GM19455 (cell line): ENCODE results near the gene OR1L8.
"Not testable (repeated sequence)": the region's sequence is repeated elsewhere in the genome, so short reads cannot be mapped to it uniquely, and the experiment has no call there.

Source experiments
- ATAC-seq: cut with Tn5 transposase; IDR thresholded peaks from one replicate; pipeline ENCODE4 v1.9.1; 2021; ENCODE audit not compliant: unreplicated experiment

Gene OR1L8

DNA sequence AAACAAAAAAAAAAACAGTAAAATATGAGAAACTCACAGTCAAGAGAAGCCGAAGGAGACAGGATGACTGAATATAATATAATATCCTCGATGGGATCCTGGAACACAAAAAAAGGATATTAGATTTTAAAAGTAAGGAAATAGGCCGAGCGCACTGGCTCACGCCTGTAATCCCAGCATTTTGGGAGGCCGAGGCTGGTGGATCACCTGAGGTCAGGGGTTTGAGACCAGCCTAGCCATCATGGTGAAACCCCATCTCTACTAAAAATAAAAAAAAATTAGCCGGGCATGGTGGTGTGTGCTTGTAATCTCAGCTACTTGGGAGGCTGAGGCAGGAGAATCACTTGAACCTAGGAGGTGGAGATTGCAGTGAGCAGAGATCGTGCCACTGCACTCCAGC, at the start of gene OR1L8:
OR1L8 (minus strand) TSS at position 101 of the 400 bp plus-strand sequence. CDS start 14,907 bp downstream, outside the sequence.
- not testable (repeated sequence) for ATAC-seq

GRCh38 chr9:122619996-122620395, 36.8 kb upstream of the OR1L8 start:
- ATAC-seq: no peak

DNA sequence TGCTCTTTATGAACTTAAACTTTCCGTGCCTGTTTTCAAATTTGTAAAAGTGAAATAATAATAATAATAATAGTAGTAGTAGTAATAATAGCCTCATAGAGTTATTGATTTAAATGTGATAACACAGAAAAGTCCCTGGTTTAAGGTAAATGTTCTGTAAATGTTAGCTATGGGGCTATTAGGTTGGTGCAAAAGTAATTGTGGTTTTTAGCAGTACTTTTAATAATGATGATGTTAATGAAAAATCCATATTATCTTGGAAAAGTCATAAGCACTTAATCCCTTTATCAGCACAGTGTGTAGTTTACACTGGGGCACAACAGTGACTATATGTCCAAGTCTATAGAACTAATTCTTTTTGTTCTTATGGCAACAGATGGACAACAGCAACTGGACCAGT, 31.2 kb upstream of the OR1L8 start, which contains the start of gene OR1Q1:
OR1Q1 (plus strand) TSS at position 377 of the 400 bp plus-strand sequence; CDS start at position 377, 0 bp downstream.
- no peak for ATAC-seq

GRCh38 chr9:122609804-122610203, 26.6 kb upstream of the OR1L8 start:
- ATAC-seq: no peak

GRCh38 chr9:122606587-122606986, 23.4 kb upstream of the OR1L8 start:
- no peak for ATAC-seq

DNA sequence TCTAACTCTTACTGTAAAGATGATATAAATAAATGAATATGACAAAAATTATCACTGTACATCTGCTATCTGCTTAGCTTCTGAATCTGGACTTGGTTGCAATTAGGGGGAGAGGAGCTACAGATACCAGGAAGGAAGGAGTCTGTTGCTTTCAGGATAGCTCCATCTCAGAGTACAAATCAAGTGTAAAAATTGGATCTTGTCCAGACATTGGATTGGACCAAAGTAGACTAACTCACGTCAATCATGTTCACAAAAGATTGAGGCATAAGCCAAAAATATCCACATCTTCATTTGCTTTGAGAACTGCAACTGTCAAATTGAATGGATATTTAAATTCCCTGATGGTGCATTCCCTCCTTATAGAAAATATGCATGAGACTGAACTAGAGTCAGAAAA, 22.5 kb upstream of the OR1L8 start:
- no peak for ATAC-seq

DNA sequence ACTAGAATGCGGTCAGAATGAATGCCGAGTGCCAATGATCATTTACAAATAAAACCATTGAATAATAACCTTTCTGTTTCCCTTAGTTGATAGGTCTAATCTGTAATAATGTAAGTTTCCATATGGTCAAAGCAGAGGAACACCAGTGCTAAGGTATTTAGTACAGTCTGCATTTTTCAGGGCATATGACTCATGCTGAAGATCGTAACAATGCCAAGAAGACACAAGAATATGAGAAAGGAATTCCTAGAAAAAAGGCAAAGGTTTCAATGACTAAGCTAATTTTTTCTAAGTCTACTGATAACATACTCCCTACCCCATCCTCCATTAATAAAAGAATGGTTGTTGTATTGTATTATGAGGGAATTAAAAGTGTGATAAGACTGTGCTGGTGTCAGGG, 2.8 kb downstream of the OR1L8 start:
- ATAC-seq: no peak

- no peak for ATAC-seq
Observed at GRCh38 chr9:122579874-122580273, 3.3 kb downstream of the OR1L8 start.

DNA sequence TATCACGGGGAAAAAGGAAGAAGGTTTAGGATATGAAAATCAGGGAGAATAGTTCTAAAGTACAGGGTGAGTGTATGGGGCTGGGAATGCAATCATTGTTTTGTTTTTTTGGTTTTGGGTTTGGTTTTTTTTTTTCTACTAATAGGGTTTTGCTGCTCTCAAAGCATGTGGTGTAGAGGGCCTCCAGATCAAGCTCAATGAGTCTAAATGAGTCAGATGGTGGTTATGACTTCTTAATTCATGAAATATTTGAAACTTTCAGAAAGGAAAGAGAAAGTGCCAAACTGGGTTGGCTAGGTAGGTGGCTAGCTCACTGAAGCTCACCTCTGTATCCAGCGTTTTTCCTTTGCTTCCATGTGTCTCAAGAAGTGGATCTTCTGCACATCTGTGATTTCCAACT, 10.7 kb downstream of the OR1L8 start:
- ATAC-seq: no peak

DNA sequence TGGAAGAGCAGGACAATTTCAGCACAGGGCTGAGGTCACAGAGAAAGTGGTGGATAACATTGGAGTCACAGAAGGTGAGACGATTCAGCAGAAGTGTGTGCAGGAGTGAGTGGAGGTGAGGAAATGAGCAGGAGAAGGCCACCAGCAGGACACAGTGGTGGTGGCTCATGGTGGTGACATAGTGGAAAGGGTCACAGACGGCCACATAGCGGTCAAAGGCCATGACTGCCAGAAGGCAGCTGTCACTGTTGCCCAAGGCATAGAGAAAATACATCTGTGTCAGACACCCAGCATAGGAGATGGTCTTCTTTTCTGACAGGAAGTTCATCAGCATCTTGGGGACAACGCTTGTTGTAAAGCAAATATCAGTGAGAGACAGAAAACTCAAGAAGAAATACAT, 15.3 kb downstream of the OR1L8 start:
- no peak for ATAC-seq

DNA sequence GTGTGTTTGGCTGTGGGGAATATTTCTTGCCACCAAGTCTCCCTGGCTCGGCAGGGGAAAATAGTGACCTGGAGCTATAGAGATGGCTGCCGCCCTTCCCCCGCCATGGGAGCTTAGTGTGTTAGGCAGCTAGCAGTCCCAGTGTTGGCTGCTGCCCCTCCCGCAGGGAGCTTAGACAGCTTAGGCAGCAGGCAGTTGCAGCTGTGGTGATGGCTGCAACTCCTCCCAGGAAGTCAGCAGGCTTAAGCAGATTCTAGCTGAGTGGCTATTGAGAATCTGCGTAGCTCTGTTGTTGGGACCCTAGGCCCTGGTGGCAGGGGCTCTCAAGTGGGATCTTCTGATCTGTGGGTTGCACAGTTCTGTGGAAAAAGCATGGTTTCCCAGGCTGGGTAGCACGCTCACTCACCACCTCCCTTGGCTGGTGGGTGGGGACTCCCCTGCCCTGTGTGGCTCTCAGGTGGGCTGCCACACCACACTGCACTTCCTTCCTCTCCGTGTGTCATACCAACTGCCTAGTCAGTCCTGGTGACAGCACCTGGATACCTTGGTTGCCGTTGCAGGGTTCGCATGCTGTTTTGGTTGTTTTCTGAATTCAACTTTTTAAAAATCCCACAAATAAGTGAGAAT, 20.9 kb downstream of the OR1L8 start:
- no peak for ATAC-seq

DNA sequence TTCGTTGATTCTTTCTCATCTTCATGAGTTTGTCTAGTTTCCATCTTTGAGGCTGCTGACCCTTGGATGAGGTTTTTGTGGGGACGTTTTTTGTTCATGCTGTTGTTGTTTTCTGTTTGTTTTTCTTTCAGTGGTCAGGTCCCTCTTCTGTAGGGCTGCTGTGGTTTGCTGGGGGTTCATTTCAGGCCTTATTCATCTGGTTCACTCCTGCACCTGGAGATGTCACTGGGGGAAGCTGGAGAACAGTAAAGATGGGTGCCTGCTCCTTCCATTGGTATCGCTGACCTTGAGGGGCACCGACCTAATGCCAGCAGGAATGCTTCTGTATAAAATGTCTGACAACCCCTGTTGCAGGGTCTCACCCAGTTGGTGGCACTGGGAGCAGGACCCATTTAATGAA, 21.7 kb downstream of the OR1L8 start:
- ATAC-seq: no peak

DNA sequence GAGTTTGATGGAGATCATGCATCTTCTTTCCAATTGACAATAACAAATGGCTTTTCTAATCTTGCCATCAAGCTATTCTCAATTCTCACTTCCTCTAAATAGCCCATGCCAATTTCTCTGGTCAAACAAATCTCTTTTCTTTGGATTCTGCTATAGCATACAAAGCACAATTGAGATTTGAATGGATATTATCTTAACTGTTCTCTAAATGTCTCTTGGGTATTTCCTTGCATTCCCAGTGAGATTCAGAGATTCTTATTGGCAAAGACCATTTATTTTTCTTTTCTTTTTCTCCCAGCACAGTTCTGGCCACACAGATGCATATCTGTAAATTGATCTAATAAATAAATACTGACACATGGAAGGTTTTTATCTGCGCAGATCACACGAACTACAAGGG, 30.4 kb downstream of the OR1L8 start, which contains the start of gene OR1N2:
OR1N2 (plus strand) TSS at position 301 of the 400 bp plus-strand sequence. CDS start 100 bp downstream, outside the sequence.
- no peak for ATAC-seq

DNA sequence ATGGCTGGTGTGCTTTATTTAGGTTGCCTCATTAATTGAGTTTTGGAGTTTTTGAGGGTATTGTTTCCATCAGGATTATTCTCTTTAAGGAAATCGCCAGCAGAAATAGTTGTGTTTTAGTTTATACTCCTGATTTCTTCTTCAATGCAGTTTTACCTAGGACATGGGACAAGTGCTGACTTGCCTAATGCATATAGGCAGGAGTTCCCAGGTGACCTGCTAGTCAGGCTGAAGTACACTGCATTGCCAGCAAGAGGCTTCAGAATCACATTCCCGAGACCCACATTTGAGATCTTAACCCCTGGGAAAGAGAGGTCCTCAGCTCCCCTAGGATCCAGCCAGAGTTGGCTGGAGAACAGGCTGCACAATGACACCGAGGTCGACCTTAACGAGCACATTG, 31.8 kb downstream of the OR1L8 start:
- no peak for ATAC-seq

DNA sequence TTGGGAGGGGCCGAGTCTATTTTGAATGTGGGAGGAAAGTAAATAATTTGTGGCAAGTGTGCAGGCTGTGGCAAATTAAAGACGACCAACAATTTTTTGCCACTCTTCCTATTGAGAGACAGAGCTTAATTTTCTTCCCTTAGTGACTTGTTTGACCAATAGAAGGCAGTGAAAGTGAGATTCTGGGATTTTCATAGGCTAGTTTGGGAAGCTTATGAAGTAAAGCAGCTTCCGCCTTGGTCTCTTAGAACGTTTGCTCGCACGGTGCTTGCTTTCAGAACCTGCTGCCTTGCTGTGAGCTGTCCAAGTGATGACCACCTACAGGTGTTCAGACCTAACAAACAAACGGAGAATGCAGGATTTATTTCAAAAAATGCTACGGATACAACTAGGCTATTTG, 37.0 kb downstream of the OR1L8 start:
- no peak for ATAC-seq

- no peak for ATAC-seq
Observed at GRCh38 chr9:122538757-122539156, 44.4 kb downstream of the OR1L8 start.

- not testable (repeated sequence) for ATAC-seq
Observed at GRCh38 chr9:122537066-122537465, 46.1 kb downstream of the OR1L8 start.

DNA sequence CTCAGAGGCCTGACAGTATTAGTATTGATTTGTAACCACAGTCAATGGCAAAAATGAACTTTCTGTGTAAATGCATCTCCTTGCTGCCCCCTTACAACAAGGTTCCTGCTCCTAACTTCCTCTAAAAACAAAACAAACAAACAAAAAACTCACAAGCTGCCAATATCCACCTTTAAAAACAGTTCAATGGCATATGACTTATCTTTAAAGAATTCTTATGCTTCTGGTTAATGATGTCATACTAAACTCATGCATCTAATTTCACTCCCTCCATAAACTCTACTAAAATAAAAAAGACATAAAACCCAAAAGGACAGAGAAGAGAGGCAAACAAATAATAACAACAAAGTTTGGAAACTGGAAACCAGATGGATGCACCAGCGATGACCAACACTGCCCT, 47.0 kb downstream of the OR1L8 start:
- ATAC-seq: no peak

- not testable (repeated sequence) for ATAC-seq
Observed at GRCh38 chr9:122531157-122531556, 52.0 kb downstream of the OR1L8 start.

DNA sequence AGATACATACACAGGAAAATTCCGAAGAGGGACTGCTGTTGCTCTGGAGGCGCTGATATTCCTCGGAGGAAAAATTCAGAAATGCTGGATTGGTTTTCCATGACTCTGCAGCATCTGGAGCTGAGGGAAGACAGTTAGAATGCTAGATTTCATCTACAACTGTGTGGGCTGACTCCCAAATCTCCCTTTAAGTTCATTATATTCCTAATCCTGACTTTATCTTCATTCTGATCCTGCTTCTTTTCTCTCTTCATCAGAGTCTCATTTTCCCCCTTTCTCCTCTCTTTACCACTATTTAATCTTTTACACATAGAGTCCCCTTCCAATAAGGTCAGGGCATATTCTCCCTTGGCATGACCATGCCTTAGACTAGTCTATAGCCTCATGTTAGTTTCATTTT, 56.0 kb downstream of the OR1L8 start, which contains the start of gene OR1N1:
OR1N1 (minus strand) TSS at position 101 of the 400 bp plus-strand sequence; CDS start at position 101, 0 bp downstream.
- ATAC-seq: no peak

DNA sequence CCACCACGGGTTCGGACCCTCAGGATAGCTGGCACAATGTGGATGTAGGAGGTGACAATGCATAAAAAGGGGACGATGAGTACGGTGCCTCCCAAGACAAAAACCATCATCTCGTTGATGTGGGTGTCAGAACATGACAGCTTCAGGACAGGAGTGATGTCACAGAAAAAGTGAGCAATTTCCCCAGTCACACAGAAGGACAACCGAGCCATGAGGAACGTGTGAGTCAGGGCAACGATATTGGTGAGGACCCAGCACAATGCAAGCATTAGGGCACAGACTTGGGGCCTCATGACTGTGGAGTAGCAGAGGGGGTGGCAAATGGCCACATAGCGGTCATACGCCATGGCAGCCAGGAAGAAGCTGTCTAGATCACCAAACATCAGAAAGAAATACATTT, 56.6 kb downstream of the OR1L8 start:
- ATAC-seq: no peak

DNA sequence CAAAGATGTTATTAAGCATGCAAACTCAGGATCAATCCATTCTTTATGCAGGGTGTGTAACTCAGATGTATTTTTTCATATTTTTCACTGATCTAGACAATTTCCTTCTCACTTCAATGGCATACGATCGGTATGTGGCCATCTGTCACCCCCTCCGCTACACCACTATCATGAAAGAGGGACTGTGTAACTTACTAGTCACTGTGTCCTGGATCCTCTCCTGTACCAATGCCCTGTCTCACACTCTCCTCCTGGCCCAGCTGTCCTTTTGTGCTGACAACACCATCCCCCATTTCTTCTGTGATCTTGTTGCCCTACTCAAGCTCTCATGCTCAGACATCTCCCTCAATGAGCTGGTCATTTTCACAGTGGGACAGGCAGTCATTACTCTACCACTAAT, 63.8 kb downstream of the OR1L8 start:
- no peak for ATAC-seq

DNA sequence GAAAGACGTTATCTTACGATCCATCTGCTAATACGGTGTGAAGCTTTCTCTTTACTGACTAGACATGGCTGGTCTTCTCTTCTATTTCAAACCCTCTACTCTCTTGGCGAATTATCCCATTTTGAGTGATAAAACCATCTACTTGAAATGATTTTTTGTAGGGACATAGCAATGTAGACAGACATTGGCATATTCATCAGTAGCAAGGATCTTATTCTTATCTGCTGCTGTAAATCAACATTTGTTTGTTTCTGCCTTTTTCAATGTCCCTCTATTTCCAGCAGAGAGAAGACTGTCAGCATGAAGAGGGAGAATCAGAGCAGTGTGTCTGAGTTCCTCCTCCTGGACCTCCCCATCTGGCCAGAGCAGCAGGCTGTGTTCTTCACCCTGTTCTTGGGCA, 64.3 kb downstream of the OR1L8 start, which contains the start of gene OR1J4:
OR1J4 (plus strand) TSS at position 301 of the 400 bp plus-strand sequence; CDS start at position 301, 0 bp downstream.
- no peak for ATAC-seq
